Inferior parietal cortex (tissue), 1 donor: ENCODE measurements around the gene SAMD13.

ENCODE experiments used
- DNase-seq: peaks from one replicate; pipeline ENCODE4 v3.0.0-alpha.2; 2016; ENCODE audit errors: extremely low spot score

The SAMD13 gene

DNA sequence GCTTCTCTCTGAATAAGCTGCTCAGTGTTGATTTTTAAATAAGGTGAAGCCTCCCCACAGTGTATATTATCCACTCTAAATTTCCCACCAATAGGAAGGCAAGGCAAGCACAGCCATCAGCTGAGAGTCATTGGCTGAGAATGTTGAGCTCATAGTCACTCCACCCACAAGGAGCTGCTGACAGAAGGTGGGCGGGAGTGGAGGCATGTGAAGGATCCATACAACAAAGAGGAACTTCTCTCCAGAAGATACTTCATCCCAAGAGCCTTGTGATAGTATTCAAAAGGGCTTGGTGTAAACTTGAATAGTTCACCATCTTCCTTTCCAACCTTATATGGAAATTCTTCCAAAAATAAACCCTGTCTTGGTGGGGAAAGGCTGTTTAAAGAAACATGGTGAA is 42.8 kb downstream of the SAMD13 start:
- no peak for DNase-seq

- no peak for DNase-seq
These were observed 43.7 kb downstream of the SAMD13 start for GRCh38 chr1:84345220-84345619.

DNA sequence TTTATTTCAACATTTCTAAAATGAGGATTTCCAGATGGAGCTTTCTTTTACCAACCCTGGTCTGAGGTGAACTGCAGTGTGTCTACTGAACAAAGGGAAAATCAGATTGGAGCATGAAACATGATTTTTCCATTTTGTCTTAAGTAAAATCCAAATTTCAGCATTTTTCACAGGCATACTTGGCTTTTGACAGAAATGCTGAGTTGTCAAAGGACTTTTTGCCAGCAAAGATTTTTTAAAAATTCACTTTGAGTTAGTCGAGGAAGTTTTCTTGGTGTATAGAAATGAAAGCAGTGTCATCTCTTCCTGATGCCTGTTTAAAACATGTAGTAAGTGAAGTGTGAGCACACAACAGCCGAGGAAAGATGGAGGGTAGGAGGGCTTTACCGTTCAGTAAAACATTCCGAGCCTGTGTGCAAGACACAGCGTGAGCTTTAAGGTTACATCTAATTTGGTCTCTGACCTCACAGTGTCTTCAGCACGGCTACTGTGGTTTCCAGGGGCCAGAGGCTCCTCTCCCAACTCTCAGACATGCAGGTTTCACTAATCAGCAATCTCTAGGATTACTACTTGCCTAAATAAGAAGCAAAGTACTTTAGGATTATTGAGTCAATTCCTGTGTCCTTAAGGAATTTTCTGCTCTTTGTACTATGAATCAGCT is 45.9 kb downstream of the SAMD13 start:
- peak; percentile 15 for DNase-seq

- peak; percentile 15 for DNase-seq
These were observed 46.5 kb downstream of the SAMD13 start for GRCh38 chr1:84347932-84348555.

- no peak for DNase-seq
These were observed 47.3 kb downstream of the SAMD13 start for GRCh38 chr1:84348759-84349158.

- no peak for DNase-seq
These were observed 48.6 kb downstream of the SAMD13 start for GRCh38 chr1:84350104-84350503.

DNA sequence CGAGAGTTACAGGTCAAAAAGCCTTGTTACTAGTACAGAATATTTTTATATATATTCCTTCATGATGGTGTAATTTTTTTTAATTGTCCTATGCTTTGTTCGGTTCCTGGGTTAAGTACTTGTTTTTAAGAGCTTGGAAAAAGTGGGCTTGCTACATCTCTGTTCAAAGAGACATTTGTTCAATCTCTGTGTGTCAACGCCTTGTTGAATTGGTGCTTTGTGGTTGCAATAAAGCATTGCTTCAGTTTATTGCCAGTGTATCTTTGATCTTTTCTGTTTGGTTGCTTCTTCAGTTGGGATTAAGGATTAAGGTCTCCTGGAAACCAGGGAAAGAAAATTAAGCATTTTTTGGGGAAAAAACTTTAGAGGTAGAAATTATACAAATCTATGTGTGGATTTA is 49.0 kb downstream of the SAMD13 start:
- DNase-seq: no peak

- no peak for DNase-seq
These were observed 51.0 kb downstream of the SAMD13 start for GRCh38 chr1:84352298-84353106.

GRCh38 chr1:84353695-84354094 is 52.2 kb downstream of the SAMD13 start:
- DNase-seq: no peak

GRCh38 chr1:84355556-84355955 is 54.0 kb downstream of the SAMD13 start:
- DNase-seq: no peak

DNA sequence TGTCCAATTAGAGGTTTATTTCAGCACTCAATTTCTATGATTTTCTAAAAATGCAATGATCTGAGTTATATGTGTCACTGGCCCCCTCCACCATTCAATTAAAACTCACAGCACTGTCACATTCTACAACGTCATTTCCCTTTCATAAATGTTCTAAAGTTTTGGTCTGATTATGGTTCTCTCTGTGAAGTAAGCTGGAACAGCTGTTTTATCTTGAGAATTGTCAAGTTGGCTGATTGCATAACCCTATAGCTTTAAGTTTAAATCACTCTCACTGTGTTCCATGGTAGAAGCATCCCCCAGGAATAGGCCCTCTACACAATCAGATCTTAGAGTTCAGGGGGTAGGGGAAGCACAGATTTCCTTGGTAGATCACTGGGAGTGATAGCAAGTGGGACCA is 55.4 kb downstream of the SAMD13 start:
- DNase-seq: no peak

- DNase-seq: no peak
These were observed 57.2 kb downstream of the SAMD13 start for GRCh38 chr1:84358695-84359094.

- DNase-seq: no peak
These were observed 58.8 kb downstream of the SAMD13 start for GRCh38 chr1:84360316-84360715.

DNA sequence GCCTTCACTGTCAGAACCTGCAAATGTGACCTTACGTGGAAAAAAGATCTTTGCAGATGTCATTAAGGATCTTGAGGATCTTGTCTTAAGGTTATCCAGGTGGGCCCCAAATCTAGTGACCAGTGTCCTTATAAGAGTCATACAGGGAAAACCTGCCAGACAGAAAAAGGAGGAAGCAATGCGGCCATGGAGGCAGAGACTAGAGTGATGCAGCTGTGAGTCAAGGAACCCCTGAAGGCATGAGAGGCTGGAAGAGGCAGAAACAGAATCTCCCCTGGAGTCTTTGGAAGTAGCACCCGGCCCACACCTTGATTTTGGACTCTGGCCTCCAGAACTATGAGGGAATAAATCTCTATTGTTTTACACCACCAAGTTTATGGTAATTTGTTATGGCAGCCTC is 60.3 kb downstream of the SAMD13 start:
- DNase-seq: no peak

- no peak for DNase-seq
These were observed 61.5 kb downstream of the SAMD13 start for GRCh38 chr1:84363019-84363418.

DNA sequence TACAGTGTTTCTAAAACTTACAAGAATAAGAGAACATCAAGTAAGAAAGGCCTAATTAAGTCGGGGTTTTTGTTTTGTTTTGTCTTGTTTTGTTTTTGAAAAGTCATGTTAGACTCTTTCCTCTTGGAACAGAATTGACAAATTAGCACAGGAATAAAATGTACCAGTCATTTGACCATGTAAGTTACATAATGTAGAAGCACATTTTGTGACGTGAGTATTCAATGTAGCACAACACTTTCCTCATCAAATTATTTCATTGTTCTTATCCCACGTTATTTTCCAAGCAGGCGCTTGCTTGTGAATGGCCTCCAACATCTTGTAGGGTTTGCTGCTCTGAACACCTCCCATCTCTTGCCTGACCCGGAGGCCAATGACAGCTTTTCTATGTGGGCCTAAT is 62.1 kb downstream of the SAMD13 start:
- DNase-seq: no peak

DNA sequence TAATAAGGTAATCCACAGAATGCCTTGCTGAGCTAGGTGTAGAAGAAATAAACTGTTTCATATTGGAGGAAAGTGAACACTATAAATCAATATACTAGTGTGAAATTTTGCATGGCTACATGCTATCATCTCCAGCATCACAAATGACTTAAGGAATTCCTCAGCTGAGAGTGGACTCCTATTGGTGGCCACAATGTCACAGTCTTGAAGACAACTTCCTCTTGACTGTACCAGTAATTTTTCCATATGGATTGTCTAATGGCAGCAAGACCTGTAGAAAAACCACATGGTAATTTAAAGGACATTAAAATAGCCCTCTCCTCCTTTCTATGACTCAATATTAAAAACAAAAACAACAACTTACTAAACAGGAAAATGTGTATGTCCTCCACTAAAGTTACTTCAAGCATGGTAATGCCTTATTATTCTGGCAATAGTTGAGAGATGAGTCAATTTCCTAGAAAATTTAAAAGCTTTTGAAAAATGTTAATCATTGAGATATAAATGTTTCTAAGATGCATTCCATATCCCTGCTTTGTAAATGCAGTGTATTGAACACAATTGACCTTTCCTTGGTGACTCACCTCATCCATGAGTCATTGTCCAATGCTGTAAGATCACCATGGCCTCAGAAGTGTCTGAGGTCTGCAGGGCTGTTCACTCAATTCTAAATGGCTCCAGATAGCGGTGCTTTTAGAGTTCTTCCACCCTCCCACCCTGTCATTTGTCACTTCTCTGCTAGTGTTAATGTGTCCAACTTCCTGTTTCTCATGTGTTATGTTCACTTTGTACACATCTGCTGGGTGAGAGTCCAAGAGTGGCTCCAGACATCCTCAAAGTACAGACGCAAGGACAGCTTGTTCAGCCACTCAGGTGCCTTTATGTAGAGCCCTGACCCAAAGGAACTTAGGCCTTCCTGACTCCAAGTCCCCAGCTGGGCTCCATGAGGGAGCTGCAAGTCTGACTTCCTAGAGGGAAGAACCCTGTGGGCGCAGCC is 64.0 kb downstream of the SAMD13 start:
- no peak for DNase-seq

DNA sequence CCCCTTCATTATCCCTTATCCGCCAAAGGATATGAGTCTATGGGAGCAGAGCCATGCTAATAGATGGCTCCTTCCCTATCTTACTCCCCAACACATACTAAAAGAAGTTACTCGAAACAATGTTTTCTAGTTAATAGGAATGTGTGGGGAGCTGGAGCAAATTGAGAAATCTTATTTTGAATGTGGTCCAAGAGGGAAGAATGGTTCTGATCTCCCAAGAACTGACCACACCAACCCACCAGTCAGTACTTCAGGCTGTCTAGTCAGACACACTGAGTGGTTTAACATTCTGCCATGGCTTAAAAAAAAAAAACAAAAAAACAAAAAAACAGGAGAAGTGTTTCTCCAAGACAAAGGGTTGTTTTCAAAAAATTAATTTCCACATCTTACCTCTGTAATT is 65.3 kb downstream of the SAMD13 start:
- DNase-seq: no peak

GRCh38 chr1:84367219-84367618 is 65.7 kb downstream of the SAMD13 start:
- DNase-seq: no peak

DNA sequence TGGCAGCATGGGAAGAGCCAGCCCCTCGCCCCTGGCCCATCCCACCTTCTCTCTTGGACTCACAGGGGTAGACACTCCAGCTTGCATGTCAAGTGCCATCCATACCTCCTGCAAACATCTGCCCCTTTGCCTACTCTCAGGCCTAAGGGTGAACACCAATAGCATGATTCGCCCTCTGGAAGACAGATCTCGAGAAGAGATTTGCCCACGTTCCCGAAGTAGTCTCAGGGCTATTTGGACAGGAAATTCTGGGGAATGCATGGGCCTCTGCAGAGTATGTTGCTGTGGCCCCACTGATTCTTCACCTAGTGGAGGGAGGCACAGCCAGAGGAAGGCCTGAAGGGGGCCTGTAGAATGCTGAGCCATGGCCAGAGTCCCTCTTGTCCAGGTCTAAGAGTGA is 66.9 kb downstream of the SAMD13 start:
- no peak for DNase-seq

GRCh38 chr1:84370266-84370665 is 68.8 kb downstream of the SAMD13 start:
- no peak for DNase-seq
